HCT116 (cell line): ENCODE data around the gene CA12. TPM values are rescaled to one million over a fixed set of nuclear protein-coding genes. Genes with fewer than 3 reads are reported as not detected.

Source experiments
- ATAC-seq: fragments of 200-7000 bp; cut with Tn5 transposase; 2 replicates; pipeline ENCODE4 v1.9.1; 2020; ENCODE audit warnings: mild to moderate bottlenecking, moderate library complexity
- BruUV-seq: library from RNA; stranded (reverse); fragments of 400-500 nt; replicated peaks from 2 replicates; lab custom pipeline; 2021; lab: Mats Ljungman, UMichigan
- CTCF ChIA-PET: fragments of 300-600 bp; sonication (Branson Sonifier 250); formaldehyde crosslinking; loops from one replicate; lab custom pipeline; 2021; ENCODE audit warnings: antibody characterized with exemption; lab: Charles Lee
- POLR2A ChIA-PET: fragments of 300-600, 350-600 bp; sonication (Branson Sonifier 250); formaldehyde crosslinking; loops from one replicate; lab custom pipeline; 2021; ENCODE audit warnings: antibody characterized with exemption; lab: Charles Lee
- RAD21 ChIA-PET, 2 experiments: fragments of 300-600 bp; sonication (Branson Sonifier 250); formaldehyde crosslinking; loops; one replicate each; lab custom pipeline; 2023; ENCODE audit warnings: low total read pairs in 2 of 2; ENCODE audit not compliant: uncharacterized antibody in 2 of 2, unreplicated experiment in 2 of 2, low non-redundant PET in 1 of 2; lab: Charles Lee
- DNase-seq: peaks from one replicate; pipeline ENCODE4 v3.0.0-alpha.2; 2010; ENCODE audit warnings: low read depth, low spot score
- H2AFZ ChIP-seq: fragments of 200-600 bp; shearing (Covaris generic), sonication (generic); 2 replicates; pipeline ENCODE4 v1.6.1; 2017; ENCODE audit warnings: low read depth, mixed run types, mixed read lengths, antibody characterized with exemption, low read length; ENCODE audit not compliant: poor library complexity, severe bottlenecking
- H3K27ac ChIP-seq: 2 replicates; pipeline ENCODE4 v1.5.1; 2012; ENCODE audit warnings: low read depth, low read length
- H3K27me3 ChIP-seq: fragments of 200-600 bp; sonication (generic); 2 replicates; pipeline ENCODE4 v1.6.1; 2016; ENCODE audit warnings: mixed run types, low read length, mixed read lengths; ENCODE audit not compliant: insufficient read depth
- H3K36me3 ChIP-seq, 2 experiments: fragments of 200-500 bp in 1 of 2; fragments of 200-600 bp in 1 of 2; sonication (Bioruptor generic) in 1 of 2; sonication (generic) in 1 of 2; 2 replicates each; pipeline versions ENCODE4 v1.5.1 to v1.6.1; 2014 to 2016; ENCODE audit warnings: low read length in 2 of 2, inconsistent platforms in 1 of 2, mixed read lengths in 1 of 2, mixed run types in 1 of 2; ENCODE audit not compliant: insufficient read depth in 2 of 2, control insufficient read depth in 1 of 2
- H3K4me1 ChIP-seq, 2 experiments: fragments of 200-600 bp in 1 of 2; sonication (generic) in 1 of 2; 2 replicates each; pipeline versions ENCODE4 v1.5.1 to v1.6.1; 2012 to 2017; ENCODE audit warnings: low read length in 2 of 2, inconsistent platforms in 1 of 2, mild to moderate bottlenecking in 1 of 2, mixed read lengths in 1 of 2, mixed run types in 1 of 2, moderate library complexity in 1 of 2; ENCODE audit not compliant: insufficient read depth in 2 of 2, control insufficient read depth in 1 of 2
- H3K4me2 ChIP-seq: fragments of 200-600 bp; sonication (generic); 2 replicates; pipeline ENCODE4 v1.6.1; 2017; ENCODE audit warnings: mixed run types, low read length, mixed read lengths
- H3K4me3 ChIP-seq, 2 experiments: fragments of 200-600 bp in 1 of 2; sonication (generic) in 1 of 2; replicated peaks in 1 of 2; 2 replicates each; pipeline ENCODE4 v1.5.1; 2011 to 2016; ENCODE audit warnings: low read length in 2 of 2, control low read depth in 1 of 2, low read depth in 1 of 2, mild to moderate bottlenecking in 1 of 2, mixed read lengths in 1 of 2, mixed run types in 1 of 2
- H3K79me2 ChIP-seq: fragments of 200-600 bp; sonication (generic); 2 replicates; pipeline ENCODE4 v1.6.1; 2017; ENCODE audit warnings: mild to moderate bottlenecking, mixed run types, low read length, moderate library complexity, mixed read lengths; ENCODE audit not compliant: insufficient read depth
- H3K9ac ChIP-seq: fragments of 200-600 bp; sonication (generic); 2 replicates; pipeline ENCODE4 v1.6.1; 2016; ENCODE audit warnings: low read length, mixed read lengths
- H3K9me2 ChIP-seq: fragments of 200-600 bp; sonication (generic), shearing (Covaris generic); 2 replicates; pipeline ENCODE4 v1.6.1; 2017; ENCODE audit warnings: mixed run types, mild to moderate bottlenecking, moderate library complexity; ENCODE audit not compliant: insufficient read depth
- H3K9me3 ChIP-seq, 2 experiments: fragments of 200-500 bp in 1 of 2; fragments of 200-600 bp in 1 of 2; sonication (Bioruptor generic) in 1 of 2; sonication (generic) in 1 of 2; 2 replicates each; pipeline ENCODE4 v1.6.1; 2014 to 2017; ENCODE audit warnings: low read length in 2 of 2, mixed read lengths in 2 of 2, inconsistent platforms in 1 of 2, low read depth in 1 of 2, mild to moderate bottlenecking in 1 of 2, mixed run types in 1 of 2, moderate library complexity in 1 of 2; ENCODE audit not compliant: control insufficient read depth in 1 of 2, insufficient read depth in 1 of 2
- H4K20me1 ChIP-seq: fragments of 200-600 bp; sonication (generic), shearing (Covaris generic); 2 replicates; pipeline ENCODE4 v1.6.1; 2017; ENCODE audit warnings: mixed run types, mild to moderate bottlenecking, moderate library complexity; ENCODE audit not compliant: insufficient read depth
- EZH2phosphoT487 ChIP-seq: fragments of 200-600 bp; IDR thresholded peaks from 2 replicates; pipeline ENCODE4 v1.6.1; 2018; ENCODE audit warnings: antibody characterized with exemption, borderline replicate concordance
- POLR2A ChIP-seq: IDR thresholded peaks from 2 replicates; pipeline ENCODE4 v1.7.0; 2011; ENCODE audit warnings: borderline replicate concordance; ENCODE audit not compliant: insufficient read depth, insufficient read length; ENCODE audit errors: extremely low read depth
- REST ChIP-seq: IDR thresholded peaks from 2 replicates; pipeline ENCODE4 v1.6.1; 2012; ENCODE audit warnings: low read depth
- ZFX ChIP-seq: fragments of 450-650 bp; IDR thresholded peaks from 2 replicates; pipeline ENCODE4 v1.6.1; 2017
- intact Hi-C: fragments of 100-400 bp; cut with micrococcal nuclease; formaldehyde crosslinking; loops from 2 replicates; pipeline ENCODE4 v1.10.0; 2022
- total RNA-seq: library from RNA; stranded (reverse); gene quantifications from one replicate; pipeline ENCODE4 v1.2.1, GENCODE V29; 2021; ENCODE audit not compliant: unreplicated experiment
- TF ChIP-seq, protein P1 (sequence below): IDR thresholded peaks from 2 replicates; pipeline ENCODE4 v1.6.1; 2012

Gene CA12
- total RNA-seq, 1 experiment from 2014 or later = 1.8 TPM

DNA sequence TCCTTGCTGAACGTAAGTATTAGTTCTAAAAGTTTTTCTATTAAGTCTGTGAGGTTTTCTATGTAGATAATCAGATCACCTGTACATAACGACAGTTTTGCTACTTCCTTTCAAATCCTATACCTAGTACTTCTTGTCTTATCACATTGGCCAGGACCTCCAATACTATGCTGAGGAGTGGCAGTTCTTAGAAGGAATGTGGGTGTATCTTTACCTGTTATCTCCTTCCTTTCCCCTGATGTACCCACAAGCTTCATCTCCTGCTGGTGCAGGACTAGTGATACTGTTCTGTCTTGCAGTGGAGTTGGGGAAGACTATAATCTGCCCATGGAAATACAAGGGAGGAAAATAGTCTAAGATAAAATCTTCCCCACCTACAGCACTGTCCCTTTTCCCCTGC is 16.8 kb upstream of the CA12 start:
- H3K4me2 ChIP-seq = no peak overlapping the region
- CTCF ChIA-PET = no interaction called here
- POLR2A ChIA-PET = no interaction called here
- no peaks in the 10 kb centered on the region for H3K79me2 ChIP-seq
- no peak overlapping the region for H3K9ac ChIP-seq
- H3K27me3 ChIP-seq = no peaks in the 10 kb centered on the region
- ATAC-seq (no peak), DNase-seq (no peak)
- H2AFZ ChIP-seq = no peak overlapping the region
- H4K20me1 ChIP-seq = no peaks in the 10 kb centered on the region
- TF ChIP-seq, protein P1, sequence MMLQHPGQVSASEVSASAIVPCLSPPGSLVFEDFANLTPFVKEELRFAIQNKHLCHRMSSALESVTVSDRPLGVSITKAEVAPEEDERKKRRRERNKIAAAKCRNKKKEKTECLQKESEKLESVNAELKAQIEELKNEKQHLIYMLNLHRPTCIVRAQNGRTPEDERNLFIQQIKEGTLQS = no peak
- no peak for TF ChIP-seq ZFX
- TF ChIP-seq EZH2phosphoT487 = no peak
- no peak for TF ChIP-seq POLR2A
- no peak for TF ChIP-seq REST
- H3K9me3 ChIP-seq = no peaks in the 10 kb centered on the region
- no TSS peak for BruUV-seq
- no peak overlapping the region for H3K27ac ChIP-seq
- intact Hi-C loops = no loop called here
- RAD21 ChIA-PET = no interaction called here
- H3K4me1 ChIP-seq = peaks cover 0 to 6% of the 10 kb centered on the region in 2 experiments; a peak in 2 of 4 replicates
- no peaks in the 10 kb centered on the region for H3K36me3 ChIP-seq
- H3K4me3 ChIP-seq = no peak overlapping the region
- 0 out of 2 replicates have a peak, but pooled peaks cover 4% of the 10 kb centered on the region for H3K9me2 ChIP-seq
